IMR-90 (cell line): ENCODE measurements around the gene AFAP1L1. TPM values are rescaled to one million over a fixed set of nuclear protein-coding genes. Genes with fewer than 3 reads are reported as not detected.

Experiments
- ATAC-seq: fragments of 200-7000 bp; cut with Tn5 transposase; 2 replicates; pipeline ENCODE4 v1.9.1; 2020; ENCODE audit warnings: low read depth, mild to moderate bottlenecking, moderate library complexity
- BruUV-seq: library from RNA; stranded (reverse); fragments of 400-500 nt; replicated peaks from 2 replicates; lab custom pipeline; 2021; lab: Mats Ljungman, UMichigan
- CTCF ChIA-PET: fragments of 300-600 bp; formaldehyde crosslinking; extraction: SDS; loops from one replicate; lab custom pipeline; 2021; ENCODE audit warnings: antibody characterized with exemption; lab: Yijun Ruan, JAX
- POLR2A ChIA-PET: fragments of 300-600 bp; sonication (Branson Sonifier 250); formaldehyde crosslinking; loops from one replicate; lab custom pipeline; 2022; ENCODE audit warnings: antibody characterized with exemption; ENCODE audit not compliant: unreplicated experiment; lab: Charles Lee
- DNase-seq: peaks from one replicate; pipeline ENCODE4 v3.0.0; 2013
- H2AFZ ChIP-seq: replicated peaks from 2 replicates; pipeline ENCODE3; 2013; ENCODE audit warnings: low read length, mild to moderate bottlenecking; ENCODE audit not compliant: poor library complexity
- H2AK5ac ChIP-seq: 2 replicates; pipeline ENCODE4 v1.6.1; 2013; ENCODE audit warnings: low read depth, low read length, inconsistent platforms
- H2AK9ac ChIP-seq: replicated peaks from 2 replicates; pipeline ENCODE3; 2013; ENCODE audit warnings: mild to moderate bottlenecking, low read depth, low read length, moderate library complexity; ENCODE audit not compliant: poor library complexity
- H2BK120ac ChIP-seq: 2 replicates; pipeline ENCODE4 v1.6.1; 2013; ENCODE audit warnings: low read depth, low read length, inconsistent platforms
- H2BK15ac ChIP-seq: 3 replicates; pipeline ENCODE4 v1.6.1; 2013; ENCODE audit warnings: low read depth, low read length, inconsistent platforms
- H2BK20ac ChIP-seq: 2 replicates; pipeline ENCODE4 v1.6.1; 2013; ENCODE audit warnings: low read depth, mild to moderate bottlenecking, inconsistent platforms, low read length, moderate library complexity
- H2BK5ac ChIP-seq: 2 replicates; pipeline ENCODE4 v1.6.1; 2013; ENCODE audit warnings: mild to moderate bottlenecking, low read depth, low read length, inconsistent platforms; ENCODE audit not compliant: poor library complexity, severe bottlenecking
- H3K14ac ChIP-seq: replicated peaks from 2 replicates; pipeline ENCODE4 v1.6.1; 2013; ENCODE audit warnings: low read depth, low read length, inconsistent platforms
- H3K18ac ChIP-seq: 2 replicates; pipeline ENCODE4 v1.6.1; 2013; ENCODE audit warnings: low read depth, low read length, control low read depth
- H3K23ac ChIP-seq: 2 replicates; pipeline ENCODE4 v1.6.1; 2013; ENCODE audit warnings: low read depth, low read length, inconsistent platforms
- H3K27ac ChIP-seq: 2 replicates; pipeline ENCODE4 v1.5.1; 2013; ENCODE audit warnings: mild to moderate bottlenecking, control low read depth, low read length; ENCODE audit not compliant: insufficient read depth
- H3K27me3 ChIP-seq: 2 replicates; pipeline ENCODE4 v1.6.1; 2013; ENCODE audit warnings: low read length; ENCODE audit not compliant: control insufficient read depth, insufficient read depth
- H3K36me3 ChIP-seq: 2 replicates; pipeline ENCODE4 v1.6.1; 2013; ENCODE audit warnings: low read length, mixed read lengths; ENCODE audit not compliant: control insufficient read depth, insufficient read depth
- H3K4ac ChIP-seq: 2 replicates; pipeline ENCODE4 v1.6.1; 2013; ENCODE audit warnings: low read depth, low read length, inconsistent platforms
- H3K4me1 ChIP-seq: 2 replicates; pipeline ENCODE4 v1.6.1; 2013; ENCODE audit warnings: low read length, mixed read lengths; ENCODE audit not compliant: control insufficient read depth, insufficient read depth
- H3K4me2 ChIP-seq: 2 replicates; pipeline ENCODE4 v1.6.1; 2013; ENCODE audit warnings: low read depth, mild to moderate bottlenecking, control low read depth, low read length, moderate library complexity
- H3K4me3 ChIP-seq: 2 replicates; pipeline ENCODE4 v1.5.1; 2013; ENCODE audit warnings: low read depth, mild to moderate bottlenecking, control low read depth, low read length, moderate library complexity; ENCODE audit not compliant: insufficient read depth
- H3K56ac ChIP-seq: 2 replicates; pipeline ENCODE4 v1.6.1; 2013; ENCODE audit warnings: low read length, inconsistent platforms; ENCODE audit not compliant: insufficient read depth; ENCODE audit errors: extremely low read depth
- H3K79me1 ChIP-seq, 2 experiments: 2 replicates each; pipeline ENCODE4 v1.6.1; 2013; ENCODE audit warnings: low read length in 2 of 2, inconsistent platforms in 1 of 2, low read depth in 1 of 2
- H3K9ac ChIP-seq: 2 replicates; pipeline ENCODE4 v1.6.1; 2013; ENCODE audit warnings: low read depth, low read length, control low read depth
- H3K9me1 ChIP-seq: 2 replicates; pipeline ENCODE4 v1.6.1; 2013; ENCODE audit warnings: low read length, inconsistent platforms; ENCODE audit not compliant: insufficient read depth
- H3K9me3 ChIP-seq: 2 replicates; pipeline ENCODE4 v1.6.1; 2013; ENCODE audit warnings: low read length; ENCODE audit not compliant: control insufficient read depth, insufficient read depth
- H4K20me1 ChIP-seq: 2 replicates; pipeline ENCODE4 v1.6.1; 2013; ENCODE audit warnings: low read length, inconsistent platforms; ENCODE audit not compliant: insufficient read depth
- H4K5ac ChIP-seq: 2 replicates; pipeline ENCODE4 v1.6.1; 2013; ENCODE audit warnings: mild to moderate bottlenecking, low read depth, low read length, control low read depth
- H4K8ac ChIP-seq, 2 experiments: 2 replicates each; pipeline ENCODE4 v1.6.1; 2013; ENCODE audit warnings: low read depth in 2 of 2, low read length in 2 of 2, control low read depth in 1 of 2, inconsistent platforms in 1 of 2
- H4K91ac ChIP-seq: 2 replicates; pipeline ENCODE4 v1.6.1; 2013; ENCODE audit warnings: low read depth, low read length, inconsistent platforms; ENCODE audit not compliant: insufficient read depth
- BHLHE40 ChIP-seq: fragments of 150-350 bp; IDR thresholded peaks from 2 replicates; pipeline ENCODE4 v1.6.1; 2016; ENCODE audit warnings: mild to moderate bottlenecking, low read depth, low read length
- CEBPB ChIP-seq: IDR thresholded peaks from 2 replicates; pipeline ENCODE4 v1.6.1; 2012; ENCODE audit warnings: low read depth, low read length, improper control_type of control experiment
- CHD1 ChIP-seq: IDR thresholded peaks from 2 replicates; pipeline ENCODE4 v1.6.1; 2012; ENCODE audit warnings: low read depth, low read length, improper control_type of control experiment
- CTCF ChIP-seq: conservative IDR thresholded peaks from 2 replicates; pipeline ENCODE4 v1.5.1; 2012; ENCODE audit warnings: mild to moderate bottlenecking, low read depth, low read length, improper control_type of control experiment
- ELK1 ChIP-seq: fragments of 150-350 bp; IDR thresholded peaks from 2 replicates; pipeline ENCODE4 v1.6.1; 2016; ENCODE audit warnings: low read depth, mild to moderate bottlenecking, low read length, moderate library complexity, borderline replicate concordance
- FOS ChIP-seq: fragments of 150-350 bp; IDR thresholded peaks from 2 replicates; pipeline ENCODE4 v1.6.1; 2016; ENCODE audit warnings: low read depth, low read length
- MAFK ChIP-seq: IDR thresholded peaks from 2 replicates; pipeline ENCODE4 v1.6.1; 2012; ENCODE audit warnings: low read depth, low read length, improper control_type of control experiment
- MAZ ChIP-seq: IDR thresholded peaks from 2 replicates; pipeline ENCODE4 v1.6.1; 2012; ENCODE audit warnings: low read depth, mild to moderate bottlenecking, low read length, improper control_type of control experiment, moderate library complexity, borderline replicate concordance
- RAD21 ChIP-seq: IDR thresholded peaks from 2 replicates; pipeline ENCODE4 v1.6.1; 2012; ENCODE audit warnings: low read length, improper control_type of control experiment
- RCOR1 ChIP-seq: IDR thresholded peaks from 2 replicates; pipeline ENCODE4 v1.6.1; 2012; ENCODE audit warnings: mild to moderate bottlenecking, low read length, improper control_type of control experiment; ENCODE audit not compliant: insufficient replicate concordance
- SMC3 ChIP-seq: fragments of 150-350 bp; IDR thresholded peaks from 2 replicates; pipeline ENCODE4 v1.6.1; 2016; ENCODE audit warnings: low read depth, mild to moderate bottlenecking, antibody characterized with exemption, low read length, moderate library complexity
- dilution Hi-C: fragments of 300-500 bp; cut with HindIII; formaldehyde crosslinking; loops from one replicate; pipeline ENCODE4 v1.14.3; 2018; ENCODE audit warnings: low sequenced_read_pairs; ENCODE audit not compliant: unreplicated experiment
- in situ Hi-C: fragments of 300-500 bp; cut with MboI; formaldehyde crosslinking; loops from 3 replicates; pipeline ENCODE4 v1.14.3; 2019; ENCODE audit warnings: low sequenced_read_pairs, inconsistent platforms, mixed read lengths
- intact Hi-C: fragments of 100-400 bp; cut with micrococcal nuclease; formaldehyde crosslinking; loops from 2 replicates; pipeline ENCODE4 v1.10.0; 2022
- polyA plus RNA-seq, 3 experiments: library from polyadenylated mRNA; depleted of rRNA; stranded (reverse); fragments of >200 nt; gene quantifications; 2 replicates each; pipeline ENCODE4 v1.2.3, GENCODE V29; 2012; ENCODE audit warnings: low replicate concordance in 1 of 3
- total RNA-seq: library from RNA; depleted of rRNA; stranded (reverse); fragments of >200 nt; gene quantifications from 2 replicates; pipeline ENCODE4 v1.2.3, GENCODE V29; 2012

The AFAP1L1 gene
- total and polyA plus RNA-seq, 2 of the 4 experiments (the other 2 are of a cell fraction): 3.3 to 5.7 TPM

DNA sequence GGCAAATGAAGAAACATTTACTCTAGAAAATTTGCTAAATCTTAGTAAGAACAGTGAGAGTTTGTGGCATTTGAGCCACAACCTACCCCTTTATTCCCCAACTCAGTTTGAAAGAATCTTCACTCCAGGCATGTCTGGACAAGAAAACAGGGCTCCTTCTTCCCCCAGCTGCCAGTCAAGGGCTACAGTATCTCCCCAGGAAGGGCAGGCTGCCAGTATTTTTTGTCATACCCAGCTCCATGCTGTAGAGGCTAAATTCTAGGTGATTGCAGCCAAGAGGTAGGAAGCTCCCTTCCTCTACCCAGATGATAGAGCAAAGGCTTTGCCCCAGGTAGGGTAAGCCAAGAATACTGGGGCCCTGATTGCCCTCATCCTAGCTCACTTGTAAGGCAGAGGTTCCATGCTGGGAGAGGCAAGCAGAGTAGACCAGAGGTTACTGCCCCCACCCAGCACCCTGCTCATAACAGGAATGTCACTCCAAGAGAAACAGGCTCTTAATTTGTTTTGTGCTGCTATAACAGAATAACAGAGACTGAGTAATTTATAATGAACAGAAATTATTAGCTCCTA, 53.6 kb downstream of the AFAP1L1 start:
- Histone ChIP-seq H2AFZ (no peak overlapping the region), H3K4me3 (no peak overlapping the region), H4K20me1 (no peaks in the 10 kb centered on the region), H3K27me3 (no peaks in the 10 kb centered on the region), H2BK15ac (no peak overlapping the region; the same call in 2 of the 3 replicates), H3K4me1 (peaks cover 11% of the 10 kb centered on the region), H3K56ac (no peak overlapping the region), H2BK20ac (peak overlapping the region; percentile 11; the same call in 1 of the 2 replicates), H2AK5ac (no peak overlapping the region), H2BK120ac (peak overlapping the region; percentile 47; the same call in 1 of the 2 replicates), H3K79me1 (no peaks in the 10 kb centered on the region), H3K4me2 (no peak overlapping the region), H3K4ac (peak overlapping the region; percentile 61; the same call in 1 of the 2 replicates), H3K23ac (0 out of 2 replicates have a peak overlapping the region, but pooled peaks have one; percentile 8), H2BK5ac (peak overlapping the region; percentile 67), H3K18ac (peak overlapping the region; percentile 25), H3K9me1 (peaks cover 7% of the 10 kb centered on the region), H3K27ac (peak overlapping the region; percentile 44; the same call in 1 of the 2 replicates), H3K9me3 (no peaks in the 10 kb centered on the region), H3K14ac (0 out of 2 replicates have a peak overlapping the region, but pooled peaks have one; percentile 5), H4K8ac (peak overlapping the region; percentile 10 to 63; a peak in 3 of 4 replicates), H4K5ac (peak overlapping the region; percentile 28), H3K36me3 (no peaks in the 10 kb centered on the region), H3K9ac (no peak overlapping the region), H2AK9ac (peak overlapping the region; percentile 12), H4K91ac (peak overlapping the region; percentile 36; the same call in 1 of the 2 replicates)
- no TSS peak for BruUV-seq
- ATAC-seq: peak; percentile 28; the same call in 1 of the 2 replicates
- ChIA-PET CTCF (interaction anchor here (1.3 kb wide), 1 partner anchor 42 kb away, joined by 3 read pairs; no protein-coding TSS in a partner anchor), POLR2A (no interaction called here)
- TF ChIP-seq SMC3 (no peak), MAFK (no peak), BHLHE40 (no peak), MAZ (no peak), ELK1 (no peak), RAD21 (no peak), FOS (no peak), CEBPB (no peak), CTCF (no peak), CHD1 (no peak), RCOR1 (no peak)
- dilution Hi-C loops: no loop called here
- DNase-seq: peak; percentile 38
- in situ Hi-C loops: no loop called here
- intact Hi-C loops: no loop called here
